ENCODE data around the gene CLDN34.
A peak's percentile ranks its signal among the peaks of the same experiment; 100 is the strongest.

Gene CLDN34

DNA sequence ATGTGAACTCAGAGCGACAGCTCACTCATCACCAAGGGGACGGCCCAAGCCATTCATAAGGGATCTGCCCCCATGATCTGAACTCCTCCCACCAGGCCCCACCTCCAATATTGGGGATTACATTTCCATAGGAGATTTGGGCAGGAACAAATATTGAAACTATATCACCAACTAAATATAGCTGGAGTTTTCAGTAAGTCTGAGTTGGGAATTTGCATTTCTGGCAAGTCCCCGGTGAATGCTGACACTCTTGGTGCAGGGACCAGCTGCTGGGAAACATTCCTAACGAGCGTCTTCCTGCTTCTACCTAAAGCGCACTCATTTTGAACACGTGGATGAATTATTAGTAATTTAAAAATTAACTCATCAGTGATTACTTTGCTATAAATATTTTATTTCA lies 13.2 kb downstream of the CLDN34 start:
- no peak for DNase-seq (ENCODE audit: low read depth in 2 of 2)

DNA sequence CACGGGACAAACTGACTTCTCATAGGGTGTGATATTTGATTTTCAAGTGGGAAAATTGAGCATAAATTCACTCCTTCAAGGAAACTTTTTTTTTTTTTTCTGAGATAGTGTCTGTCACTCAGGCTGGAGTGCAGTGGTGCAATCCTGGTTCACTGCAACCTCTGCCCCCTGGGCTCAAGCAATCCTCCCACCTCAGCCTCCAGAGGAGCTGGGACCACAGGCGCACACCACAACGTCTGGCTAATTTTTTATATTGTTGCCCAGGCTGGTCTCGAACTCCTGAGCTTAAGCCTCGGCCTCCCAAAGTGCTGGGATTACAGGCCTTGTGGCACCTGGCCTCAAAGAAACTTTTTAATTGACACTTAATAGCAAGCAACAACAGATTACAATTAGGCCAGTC lies 13.8 kb downstream of the CLDN34 start:
- DNase-seq (ENCODE audit: low read depth in 2 of 2) = no peak

DNA sequence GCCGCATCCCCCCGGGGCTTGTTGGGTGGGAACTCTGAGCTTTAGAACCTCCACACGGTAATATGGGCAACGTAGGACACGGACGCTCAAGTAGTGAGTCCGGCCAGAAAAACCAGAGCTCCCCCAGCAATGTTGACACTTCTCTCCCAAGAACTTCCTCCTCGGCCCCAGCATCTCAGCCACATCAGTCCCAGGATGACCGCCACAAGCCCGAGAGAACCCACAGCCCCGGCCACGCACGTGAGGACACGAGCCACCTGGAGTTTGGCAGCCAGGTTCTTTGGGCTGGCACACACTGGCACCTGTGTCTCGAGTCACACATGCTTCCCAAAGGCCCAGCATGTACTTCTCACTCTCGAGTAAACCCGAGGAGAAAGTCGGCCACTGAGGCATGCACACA lies 16.3 kb downstream of the CLDN34 start:
- no peak for DNase-seq (ENCODE audit: low read depth in 2 of 2)

GRCh38 chrX:9983846-9984245 lies 16.7 kb downstream of the CLDN34 start:
- no peak for DNase-seq (ENCODE audit: low read depth in 2 of 2)

- no peak for DNase-seq (ENCODE audit: low read depth in 2 of 2)
Observed at GRCh38 chrX:9988762-9989161, 21.6 kb downstream of the CLDN34 start.

DNA sequence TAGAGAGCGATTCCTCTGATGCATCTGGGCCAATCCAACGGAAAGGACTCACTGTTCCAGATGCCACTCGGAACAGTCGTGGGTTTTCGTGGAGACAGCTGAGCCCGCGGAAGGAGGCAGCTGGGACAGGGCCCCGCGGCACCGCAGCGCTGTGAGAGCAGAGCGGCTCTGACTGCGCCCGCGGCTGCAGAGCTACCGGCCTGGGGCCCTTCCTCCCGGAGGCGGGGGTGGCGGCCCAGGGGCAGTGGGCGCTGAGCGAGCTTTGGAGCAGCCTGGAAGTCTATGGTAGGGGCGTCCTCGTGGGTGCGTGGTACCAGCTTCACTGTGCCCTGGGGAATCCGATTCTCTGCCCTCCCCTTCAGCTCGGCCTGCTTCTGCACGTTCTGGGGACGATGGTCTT lies 24.9 kb downstream of the CLDN34 start:
- no peak for DNase-seq (ENCODE audit: low read depth in 2 of 2)

GRCh38 chrX:9992724-9993123 lies 25.6 kb downstream of the CLDN34 start:
- DNase-seq (ENCODE audit: low read depth in 2 of 2) = no peak

DNA sequence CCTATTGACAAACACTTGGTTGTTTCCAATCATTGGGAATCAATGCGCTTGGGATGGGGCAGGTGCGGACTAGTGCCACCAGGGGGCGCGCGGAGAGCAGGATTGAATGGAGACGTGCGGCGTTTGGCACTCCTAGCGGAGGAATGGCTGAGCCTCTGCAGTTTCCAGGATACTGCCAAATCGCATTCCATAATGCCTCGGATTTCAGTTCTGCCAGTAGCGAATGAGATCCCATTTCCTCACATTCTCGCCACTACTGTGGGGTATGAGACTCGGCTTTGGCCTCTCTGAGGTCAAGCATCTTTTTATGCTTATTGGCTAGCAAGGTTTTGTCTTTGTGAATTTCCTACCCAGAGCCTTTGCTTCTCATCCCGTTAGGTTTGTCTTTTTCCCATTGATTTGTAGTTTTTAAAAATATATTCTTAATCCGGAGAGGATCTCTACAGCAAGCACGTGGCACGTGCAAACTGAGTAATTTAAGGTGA lies 28.7 kb downstream of the CLDN34 start:
- peak in 1 of 2 experiments; percentile 40 for DNase-seq (ENCODE audit: low read depth in 2 of 2)

GRCh38 chrX:9997041-9997440 lies 29.9 kb downstream of the CLDN34 start:
- no peak for DNase-seq (ENCODE audit: low read depth in 2 of 2)

GRCh38 chrX:9997524-9997923 lies 30.4 kb downstream of the CLDN34 start:
- DNase-seq (ENCODE audit: low read depth in 2 of 2) = no peak

GRCh38 chrX:10001496-10001895 lies 34.3 kb downstream of the CLDN34 start:
- DNase-seq (ENCODE audit: low read depth in 2 of 2) = peak; percentile 60 to 64

- no peak for DNase-seq (ENCODE audit: low read depth in 2 of 2)
Observed at GRCh38 chrX:10004832-10005475, 37.8 kb downstream of the CLDN34 start.

DNA sequence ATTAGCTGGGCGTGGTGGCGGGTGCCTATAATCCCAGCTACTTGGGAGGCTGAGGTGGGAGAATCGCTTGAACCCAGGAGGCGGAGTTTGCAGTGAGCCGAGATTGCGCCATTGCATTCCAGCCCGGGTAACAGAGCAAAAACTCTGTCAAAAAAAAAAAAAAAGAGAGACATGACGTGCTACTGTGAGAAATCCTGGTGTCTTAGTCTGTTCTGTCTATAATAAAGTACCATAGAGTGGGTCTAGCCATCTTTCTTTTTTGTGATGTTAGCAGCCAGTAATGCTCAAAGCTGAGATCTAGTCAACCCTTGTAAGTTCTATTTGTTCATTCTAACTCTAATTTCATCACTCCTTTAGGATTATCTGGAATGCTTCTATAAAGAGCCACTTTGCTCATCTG lies 38.9 kb downstream of the CLDN34 start:
- DNase-seq (ENCODE audit: low read depth in 2 of 2) = no peak

DNA sequence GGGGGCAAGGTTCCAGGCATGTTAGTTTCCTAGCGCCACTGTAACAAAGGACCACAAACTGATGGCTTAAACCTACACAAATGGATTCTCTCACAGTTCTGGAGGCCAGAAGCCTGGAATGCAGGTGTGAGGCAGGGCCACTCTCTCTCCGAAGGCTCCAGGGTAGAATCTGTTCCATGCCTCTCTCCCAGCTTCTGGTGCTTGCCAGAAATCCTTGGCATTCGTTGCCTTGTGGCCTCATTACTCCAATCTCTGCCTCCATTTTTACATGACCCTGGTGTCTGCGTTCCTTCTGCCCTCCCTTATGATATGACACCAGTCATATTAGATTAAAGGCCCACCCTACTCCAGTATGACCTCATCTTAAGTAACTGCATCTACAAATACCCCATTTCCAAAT lies 39.6 kb downstream of the CLDN34 start:
- no peak for DNase-seq (ENCODE audit: low read depth in 2 of 2)

DNA sequence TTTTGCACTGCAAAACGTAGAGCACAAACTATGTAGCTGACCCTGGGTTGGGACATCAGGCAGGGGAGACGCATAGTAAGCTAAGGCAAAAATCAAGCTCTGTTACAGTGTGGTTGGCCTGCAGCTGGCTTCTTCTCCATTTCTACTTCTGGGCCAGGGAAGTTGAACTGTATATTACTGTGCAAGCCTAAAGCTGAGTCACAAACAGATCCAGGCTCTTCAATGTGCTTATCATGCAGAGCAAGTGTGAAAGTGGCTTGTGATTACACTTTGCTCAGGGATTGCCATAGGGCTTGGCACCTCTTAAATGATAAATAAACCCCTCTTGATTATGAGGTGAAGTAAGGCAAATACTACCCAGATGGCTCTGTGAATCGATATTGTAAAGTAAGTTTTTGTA lies 40.5 kb downstream of the CLDN34 start:
- DNase-seq (ENCODE audit: low read depth in 2 of 2) = no peak

DNA sequence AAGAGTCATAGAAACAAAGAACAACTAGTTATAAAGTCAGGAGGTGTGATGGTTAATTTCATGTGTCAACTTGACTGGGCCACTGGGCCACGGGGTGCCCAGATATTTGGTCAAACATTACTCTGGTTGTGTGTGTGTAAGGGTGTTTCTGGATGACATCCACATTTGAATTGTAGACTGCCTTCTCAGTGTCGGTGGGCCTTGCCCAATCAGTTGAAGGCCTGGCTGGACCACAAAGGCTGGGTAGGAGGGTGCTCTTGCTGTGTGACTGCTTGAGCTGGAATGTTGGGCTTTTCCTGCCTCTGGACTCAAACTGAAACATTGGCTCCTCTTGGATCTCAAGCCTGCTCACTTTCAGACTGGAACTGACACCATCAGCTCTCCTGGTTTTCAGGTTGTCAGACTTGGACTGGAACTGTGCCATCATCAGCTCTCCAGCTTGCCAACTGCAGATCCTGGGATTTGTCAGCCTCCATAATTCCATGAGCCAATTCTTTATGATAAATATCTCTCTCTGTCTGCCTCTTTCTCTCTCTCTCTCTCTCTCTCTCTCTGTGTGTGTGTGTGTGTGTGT lies 41.4 kb downstream of the CLDN34 start:
- no peak for DNase-seq (ENCODE audit: low read depth in 2 of 2)

- no peak for DNase-seq (ENCODE audit: low read depth in 2 of 2)
Observed at GRCh38 chrX:10009741-10010140, 42.6 kb downstream of the CLDN34 start.

DNA sequence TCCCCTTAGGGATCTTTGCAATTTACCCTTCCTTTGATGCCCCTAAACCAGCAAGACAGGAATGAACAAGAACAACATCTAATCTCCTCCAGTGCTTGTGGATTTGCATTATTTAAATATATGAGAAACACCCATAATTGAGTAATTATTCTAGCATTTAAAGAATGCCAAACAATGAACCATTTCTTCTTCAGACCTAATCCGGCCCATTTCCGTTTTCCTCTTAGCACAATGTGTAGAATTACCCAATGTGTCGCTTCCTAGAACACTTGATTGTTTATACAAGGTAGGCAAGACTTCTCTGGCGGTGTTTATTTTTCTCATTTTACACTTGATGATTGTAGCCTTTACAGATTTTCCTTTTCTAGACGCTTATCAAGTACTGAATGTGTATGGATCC lies 43.5 kb downstream of the CLDN34 start:
- no peak for DNase-seq (ENCODE audit: low read depth in 2 of 2)

DNA sequence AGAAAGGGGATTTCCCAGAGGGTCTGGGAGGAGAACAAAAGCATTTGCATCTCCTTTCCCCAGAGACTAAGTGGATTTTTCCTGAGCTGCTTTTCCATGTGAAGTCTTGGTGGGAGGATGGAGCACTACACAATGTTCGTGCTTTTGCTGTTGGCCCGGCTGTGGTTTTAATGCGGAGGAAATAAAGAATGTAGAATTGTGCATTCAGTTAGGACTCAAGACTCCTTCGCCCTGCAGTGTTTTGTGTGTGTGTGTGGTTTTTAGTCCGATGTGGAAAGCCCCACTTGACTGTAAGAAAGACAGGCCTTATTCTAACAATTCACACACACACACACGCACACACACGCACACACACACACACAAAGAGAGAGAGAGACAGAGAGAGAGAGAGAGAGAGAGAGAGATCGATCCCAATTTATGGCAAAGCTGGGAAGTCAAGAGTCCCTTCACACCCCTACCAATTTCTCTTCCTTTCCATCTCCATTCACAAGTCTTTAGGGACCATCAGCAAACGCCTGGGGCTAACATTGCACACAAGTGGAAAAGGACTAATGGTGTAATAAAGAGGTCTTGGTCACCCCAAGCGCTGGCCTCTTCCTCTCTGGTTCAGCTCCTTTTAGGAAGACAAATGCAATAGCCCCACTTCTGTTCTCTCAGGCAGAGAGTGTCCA lies 44.2 kb downstream of the CLDN34 start:
- DNase-seq (ENCODE audit: low read depth in 2 of 2) = no peak

- no peak for DNase-seq (ENCODE audit: low read depth in 2 of 2)
Observed at GRCh38 chrX:10011991-10012390, 44.8 kb downstream of the CLDN34 start.

DNA sequence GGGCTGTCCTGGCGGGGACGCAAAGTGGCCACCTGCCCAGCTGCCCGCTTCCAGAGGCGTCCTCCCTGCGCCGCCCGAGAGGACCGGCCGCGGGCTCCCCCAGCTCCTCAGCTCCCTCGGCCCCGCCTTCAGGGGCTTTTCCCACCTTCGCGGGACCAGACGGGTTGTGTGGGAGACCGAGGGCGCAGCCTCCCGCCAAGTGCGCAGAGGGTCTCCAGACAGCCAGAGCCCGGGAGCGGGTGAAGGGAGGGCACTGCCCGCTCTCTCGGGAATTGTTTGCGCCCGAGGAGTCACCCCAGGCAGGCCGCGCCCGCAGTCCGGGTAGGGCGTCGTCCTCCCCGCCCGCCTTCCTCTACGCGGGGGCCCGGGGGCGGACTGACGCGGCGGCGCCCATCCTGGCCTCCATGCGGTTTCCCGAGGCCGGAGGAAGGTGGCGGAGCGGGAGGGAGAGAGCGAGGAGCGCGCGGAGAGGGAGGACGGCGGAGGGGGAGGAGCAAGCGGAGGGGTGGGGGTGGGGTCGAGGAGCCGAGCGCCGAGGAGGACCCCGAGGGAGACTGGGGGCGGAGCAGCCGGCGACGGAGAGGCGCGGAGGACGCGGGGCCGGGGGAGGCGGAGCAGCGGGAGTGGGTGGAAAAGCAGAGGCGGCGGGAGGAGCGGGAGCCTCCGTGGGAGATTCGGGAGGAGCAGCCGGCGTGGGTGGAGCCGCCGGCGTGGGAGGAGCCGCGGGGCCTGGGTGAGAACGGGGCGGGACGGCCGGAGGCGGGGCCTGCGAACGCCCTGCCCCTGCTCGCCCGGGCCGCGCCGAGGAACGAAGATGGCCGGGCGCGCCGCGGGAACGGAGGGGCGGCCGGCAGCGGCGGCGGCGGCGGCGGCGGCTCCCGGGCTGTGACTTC lies 47.5 kb downstream of the CLDN34 start:
- peak; percentile 77 to 80 for DNase-seq (ENCODE audit: low read depth in 2 of 2)

DNA sequence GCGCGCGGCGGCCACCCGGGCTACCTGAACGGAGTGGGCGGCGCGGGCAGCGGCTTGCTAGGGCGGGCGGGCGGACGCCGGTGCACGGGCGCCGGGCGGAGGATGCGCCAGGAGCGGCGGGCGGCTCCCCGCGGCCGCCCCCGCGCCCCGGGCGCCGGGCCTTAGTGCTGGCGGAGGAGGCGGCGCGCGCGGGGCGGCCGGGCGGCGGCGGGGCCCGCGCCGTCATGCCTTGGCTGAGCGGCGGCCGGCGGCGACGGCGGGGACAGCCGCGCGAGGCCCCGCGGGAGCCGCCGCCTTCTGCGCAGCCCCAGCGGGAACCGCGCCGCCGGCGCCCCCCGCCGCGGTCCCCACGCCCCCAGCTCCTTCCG lies 48.2 kb downstream of the CLDN34 start:
- no peak for DNase-seq (ENCODE audit: low read depth in 2 of 2)

All from fibroblast of skin of left quadriceps (primary cell).